GM12801 (cell line): Measurements from ENCODE around the gene HNRNPA1.

ENCODE experiments used
- TF ChIP-seq, protein P1 (sequence below): IDR thresholded peaks from one replicate; pipeline ENCODE4 v1.5.1; 2011; ENCODE audit warnings: control low read depth; ENCODE audit not compliant: insufficient read length; ENCODE audit errors: extremely low read depth

The HNRNPA1 gene

DNA sequence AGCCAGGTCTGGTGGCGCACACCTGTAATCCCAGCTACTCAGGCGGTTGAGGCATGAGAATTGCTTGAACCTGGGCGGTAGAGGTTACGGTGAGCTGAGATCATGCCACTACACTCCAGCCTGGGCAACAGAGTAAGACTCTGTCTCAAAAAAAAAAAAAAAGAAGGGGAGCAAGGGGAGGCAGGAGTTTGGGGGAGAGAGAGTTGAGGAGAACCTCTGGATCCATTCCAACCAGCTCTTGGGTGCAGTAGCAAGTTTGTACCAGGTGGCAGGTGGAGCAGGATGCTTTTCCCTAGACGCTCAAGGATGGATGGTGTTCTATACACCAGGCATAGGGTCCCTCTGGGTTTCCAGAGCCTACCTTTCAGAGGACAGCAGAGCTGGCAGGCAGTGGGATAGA, 18.4 kb downstream of the HNRNPA1 start:
- TF ChIP-seq, protein P1, sequence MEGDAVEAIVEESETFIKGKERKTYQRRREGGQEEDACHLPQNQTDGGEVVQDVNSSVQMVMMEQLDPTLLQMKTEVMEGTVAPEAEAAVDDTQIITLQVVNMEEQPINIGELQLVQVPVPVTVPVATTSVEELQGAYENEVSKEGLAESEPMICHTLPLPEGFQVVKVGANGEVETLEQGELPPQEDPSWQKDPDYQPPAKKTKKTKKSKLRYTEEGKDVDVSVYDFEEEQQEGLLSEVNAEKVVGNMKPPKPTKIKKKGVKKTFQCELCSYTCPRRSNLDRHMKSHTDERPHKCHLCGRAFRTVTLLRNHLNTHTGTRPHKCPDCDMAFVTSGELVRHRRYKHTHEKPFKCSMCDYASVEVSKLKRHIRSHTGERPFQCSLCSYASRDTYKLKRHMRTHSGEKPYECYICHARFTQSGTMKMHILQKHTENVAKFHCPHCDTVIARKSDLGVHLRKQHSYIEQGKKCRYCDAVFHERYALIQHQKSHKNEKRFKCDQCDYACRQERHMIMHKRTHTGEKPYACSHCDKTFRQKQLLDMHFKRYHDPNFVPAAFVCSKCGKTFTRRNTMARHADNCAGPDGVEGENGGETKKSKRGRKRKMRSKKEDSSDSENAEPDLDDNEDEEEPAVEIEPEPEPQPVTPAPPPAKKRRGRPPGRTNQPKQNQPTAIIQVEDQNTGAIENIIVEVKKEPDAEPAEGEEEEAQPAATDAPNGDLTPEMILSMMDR = no peak

DNA sequence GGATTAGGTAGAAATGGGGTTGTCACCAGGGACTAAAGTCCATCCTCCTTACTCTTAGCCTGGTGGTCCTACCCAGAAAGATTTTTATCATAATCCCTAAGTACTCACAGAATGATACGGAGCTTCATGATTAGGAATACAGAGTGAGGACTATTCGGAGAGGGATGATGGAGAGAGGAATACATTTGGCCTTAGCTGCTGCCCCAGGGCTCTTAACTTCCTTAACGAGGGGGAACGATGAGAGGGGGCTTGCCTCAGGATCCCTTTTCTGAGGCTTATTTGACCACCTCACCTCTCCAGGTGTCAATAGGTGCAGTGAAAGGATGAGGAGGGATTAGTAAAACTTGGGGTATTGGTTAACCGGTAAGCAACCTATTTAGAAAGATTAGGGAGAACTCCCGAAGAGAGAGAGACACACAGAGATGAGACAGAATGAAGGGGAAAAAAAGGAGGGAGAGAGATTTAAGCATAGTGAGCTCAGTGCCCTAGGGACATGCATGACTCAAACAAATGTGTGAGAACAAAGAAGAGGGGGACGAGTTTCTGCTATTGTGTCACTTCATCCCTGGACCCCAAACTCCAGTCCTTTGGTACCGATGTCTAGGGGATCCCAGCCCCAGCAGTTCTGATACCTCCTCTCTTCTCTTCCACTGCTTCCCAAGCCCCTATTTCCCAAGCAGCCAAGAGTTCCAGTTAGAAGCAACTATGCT, 19.1 kb downstream of the HNRNPA1 start:
- TF ChIP-seq, protein P1 = no peak

DNA sequence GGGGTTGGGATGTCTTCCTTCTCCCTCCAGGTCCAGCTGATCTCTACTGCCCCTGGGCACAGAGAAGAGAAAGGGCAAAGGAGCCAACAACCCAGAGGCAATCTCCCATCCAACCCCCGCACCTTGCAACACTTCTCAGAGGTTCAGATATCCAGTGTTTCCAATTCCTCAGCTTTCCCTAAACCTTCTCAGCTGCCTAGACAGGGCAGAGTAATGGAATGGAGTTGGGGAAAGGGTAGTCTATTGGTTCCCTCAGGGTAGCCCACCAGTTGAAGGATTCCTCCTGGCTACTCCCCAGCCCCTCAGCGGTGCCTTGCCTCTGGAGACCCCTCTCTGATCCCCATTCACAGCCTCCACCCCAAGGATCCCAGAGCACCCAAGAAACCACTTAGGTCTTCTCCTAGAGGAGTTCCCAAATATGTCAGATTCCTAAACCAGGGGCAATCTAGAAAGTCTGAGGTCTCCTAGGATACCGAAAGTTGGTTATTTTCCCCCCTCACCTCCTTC, 19.8 kb downstream of the HNRNPA1 start:
- TF ChIP-seq, protein P1 = no peak

DNA sequence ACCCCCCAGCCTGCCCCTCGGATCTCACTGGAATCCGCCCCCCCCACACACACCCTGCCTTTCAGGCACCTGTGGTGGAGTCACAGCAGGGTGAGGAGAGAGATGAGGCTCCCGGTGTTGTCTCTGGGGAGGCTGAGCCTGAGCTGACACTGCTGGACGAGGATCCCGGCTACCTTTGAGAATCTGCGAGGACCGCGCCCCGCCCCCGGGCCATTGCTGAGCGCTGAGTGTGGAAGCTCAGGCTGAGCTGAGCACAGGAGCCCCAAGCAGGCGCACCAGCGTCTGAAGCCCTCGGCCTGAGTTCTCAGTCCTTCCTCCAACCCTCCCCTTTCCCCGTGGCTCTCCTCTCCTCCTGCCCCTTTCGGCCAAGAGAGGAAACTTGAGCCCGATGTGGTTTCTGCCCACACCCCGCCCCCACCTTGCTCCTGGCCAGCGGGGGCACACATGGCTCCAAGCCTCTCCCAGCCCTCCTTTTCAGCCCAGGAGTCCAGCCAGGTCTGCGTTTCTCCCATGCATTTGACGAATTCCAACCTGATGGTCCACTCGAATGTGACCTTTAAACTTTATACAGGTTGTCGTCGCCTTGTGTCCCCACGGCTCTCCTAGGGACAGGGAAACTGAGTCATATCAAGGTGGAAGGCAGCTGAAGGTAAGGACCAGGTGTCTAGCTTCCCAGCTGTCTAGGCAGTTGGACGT, 20.4 kb downstream of the HNRNPA1 start, which contains the start of gene NFE2:
Gene NFE2 (minus strand): TSS at position 284 of the 696 bp plus-strand sequence. CDS start 5,767 bp downstream, outside the sequence.
- TF ChIP-seq, protein P1 = no peak

DNA sequence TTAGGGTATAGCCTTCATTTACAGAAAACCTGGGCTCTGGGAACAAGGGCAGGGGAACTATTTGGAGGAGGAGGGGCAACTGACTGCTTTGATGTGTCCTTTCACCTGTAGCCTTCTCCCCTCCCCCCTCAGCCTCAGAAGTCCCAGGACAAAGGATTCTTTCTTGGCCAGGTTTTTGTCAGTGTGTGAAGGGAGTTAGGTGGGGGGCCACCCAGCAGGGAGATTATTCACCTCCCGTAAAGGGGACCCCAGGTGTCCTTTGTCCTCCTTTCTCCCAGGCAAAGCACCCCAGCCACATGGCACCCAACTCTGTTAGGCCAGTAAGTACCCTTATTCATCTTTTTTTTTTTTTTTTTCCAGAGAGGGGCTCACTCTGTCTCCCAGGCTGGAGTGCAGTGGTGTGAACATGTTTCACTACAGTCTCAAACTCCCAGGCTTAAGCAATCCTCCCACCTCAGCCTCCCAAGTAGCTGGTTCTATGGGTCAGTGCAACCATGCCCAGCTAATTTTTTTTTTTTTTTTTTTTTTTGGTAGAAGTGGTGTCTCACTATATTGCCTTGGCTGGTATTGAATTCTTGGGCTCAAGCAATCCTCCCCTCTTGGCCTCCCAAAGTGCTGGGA, 21.0 kb downstream of the HNRNPA1 start:
- TF ChIP-seq, protein P1 = no peak

DNA sequence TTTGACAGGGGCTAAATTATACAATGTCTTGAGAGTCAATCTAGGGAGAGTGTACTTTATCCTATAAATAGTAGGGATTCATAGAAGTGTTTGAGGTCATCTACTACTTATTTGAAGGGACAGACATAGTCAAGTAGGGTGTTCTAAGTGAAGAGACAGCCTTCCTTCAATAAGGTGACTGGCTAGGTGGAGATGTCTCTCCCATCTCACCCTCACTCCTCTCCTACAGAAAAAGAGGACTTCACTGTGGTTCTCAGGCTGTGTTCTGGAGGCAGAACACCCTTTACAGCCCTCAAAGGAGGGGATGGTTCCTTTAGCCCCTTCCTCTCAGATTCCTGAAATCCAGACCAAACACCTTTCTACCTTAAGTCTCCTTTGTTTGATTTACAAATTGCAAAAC, 23.1 kb downstream of the HNRNPA1 start:
- TF ChIP-seq, protein P1 = no peak

DNA sequence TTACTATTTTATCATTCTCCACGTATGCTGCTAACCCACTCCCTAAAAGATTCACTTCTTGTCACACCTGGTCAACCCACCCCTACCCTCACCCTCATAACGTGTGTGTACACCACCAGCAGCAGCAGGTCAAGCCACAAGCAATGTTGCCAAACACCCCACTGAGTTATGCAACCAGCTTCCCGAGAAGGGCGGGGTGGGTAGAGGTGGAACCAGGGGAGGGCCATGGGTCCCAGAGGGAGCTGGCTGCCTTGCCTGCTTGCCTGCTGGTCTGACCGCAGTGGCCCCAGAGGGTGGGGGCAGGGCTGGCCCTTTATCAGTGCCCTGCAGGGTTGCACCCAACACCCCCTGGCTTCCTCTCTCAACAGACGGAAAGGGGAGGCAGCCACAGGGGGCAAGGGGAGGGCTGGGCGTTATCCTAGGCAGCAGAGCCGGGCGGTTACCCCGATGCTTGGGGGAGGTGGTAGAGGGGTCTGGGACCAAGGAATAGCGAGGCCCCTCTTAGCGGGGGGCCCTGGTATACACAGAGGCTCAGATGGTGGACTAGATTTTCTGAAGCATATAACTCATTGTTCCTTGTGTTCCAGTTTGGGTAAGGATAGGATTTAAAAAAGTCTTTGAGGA, 23.8 kb downstream of the HNRNPA1 start:
- TF ChIP-seq, protein P1 = no peak
